Activated T-cell treated with anti-CD3 and anti-CD28 coated beads for 48 hours (primary cell): Measurements from ENCODE around the gene RAB4B.
"Not testable (repeated sequence)": the region's sequence is repeated elsewhere in the genome, so short reads cannot be mapped to it uniquely, and the experiment has no call there.

Experiments used
- DNase-seq: peaks from one replicate; pipeline ENCODE4 v3.0.0-alpha.2; 2020; ENCODE audit warnings: low read depth

Gene RAB4B, protein sequence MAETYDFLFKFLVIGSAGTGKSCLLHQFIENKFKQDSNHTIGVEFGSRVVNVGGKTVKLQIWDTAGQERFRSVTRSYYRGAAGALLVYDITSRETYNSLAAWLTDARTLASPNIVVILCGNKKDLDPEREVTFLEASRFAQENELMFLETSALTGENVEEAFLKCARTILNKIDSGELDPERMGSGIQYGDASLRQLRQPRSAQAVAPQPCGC

DNA sequence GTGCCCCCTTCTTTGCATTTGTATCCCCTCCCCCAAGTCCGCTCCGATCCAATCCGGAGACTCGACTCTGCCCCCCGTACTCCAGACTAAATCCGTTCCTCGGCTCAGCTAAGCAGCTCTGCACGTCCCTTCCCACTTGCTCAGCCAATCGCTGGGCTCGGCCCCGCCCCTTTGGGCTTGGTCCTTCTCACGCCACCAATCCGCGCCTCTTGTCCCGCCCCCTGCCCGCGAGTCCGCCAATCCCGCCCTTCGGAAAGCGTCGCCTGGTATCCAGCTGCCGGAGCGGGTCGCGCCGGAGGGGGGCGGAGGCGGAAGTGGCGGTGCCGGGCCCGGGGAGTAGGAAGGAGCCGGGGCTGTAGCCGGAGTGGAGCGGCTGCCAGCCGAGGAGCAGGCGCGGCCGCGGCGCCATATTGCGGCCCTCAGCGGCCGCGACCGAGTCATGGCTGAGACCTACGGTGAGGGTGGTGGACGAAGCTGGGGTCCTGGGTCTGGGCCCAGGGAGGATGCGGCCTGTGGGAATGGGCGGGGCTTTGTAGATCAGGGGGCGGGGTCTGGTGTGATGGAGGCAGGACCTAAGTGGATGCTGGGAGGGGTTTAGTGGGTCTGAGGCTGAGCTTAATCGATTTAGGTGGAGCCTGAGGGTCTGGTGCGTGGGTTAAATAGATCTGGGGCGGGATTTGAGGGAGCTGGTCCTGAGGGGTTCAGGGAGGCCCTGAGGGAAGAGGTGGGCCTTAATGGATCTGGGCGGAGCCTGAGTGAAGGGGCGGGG is at the start of gene RAB4B:
Gene RAB4B (plus strand): TSS at position 311 of the 769 bp plus-strand sequence. CDS start 129 bp downstream, at position 440.
- DNase-seq, result peak; percentile 100

DNA sequence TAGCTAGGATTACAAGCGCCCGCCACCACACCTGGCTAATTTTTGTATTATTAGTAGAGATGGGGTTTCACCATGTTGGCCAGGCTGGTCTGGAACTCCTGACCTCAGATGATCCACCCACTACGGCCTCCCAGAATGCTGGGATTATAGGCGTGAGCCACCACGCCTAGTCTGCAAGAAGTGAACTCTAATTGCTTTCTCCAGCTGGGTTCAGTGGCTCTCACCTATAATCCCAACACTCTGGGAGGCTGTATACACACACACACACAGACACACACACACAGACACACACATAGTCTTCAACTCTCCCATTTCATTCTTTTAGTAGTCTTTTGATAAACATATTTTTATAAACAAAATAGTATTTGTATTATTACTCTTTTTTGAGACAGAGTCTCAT is 48.0 kb upstream of the RAB4B start:
- not testable (repeated sequence) for DNase-seq

DNA sequence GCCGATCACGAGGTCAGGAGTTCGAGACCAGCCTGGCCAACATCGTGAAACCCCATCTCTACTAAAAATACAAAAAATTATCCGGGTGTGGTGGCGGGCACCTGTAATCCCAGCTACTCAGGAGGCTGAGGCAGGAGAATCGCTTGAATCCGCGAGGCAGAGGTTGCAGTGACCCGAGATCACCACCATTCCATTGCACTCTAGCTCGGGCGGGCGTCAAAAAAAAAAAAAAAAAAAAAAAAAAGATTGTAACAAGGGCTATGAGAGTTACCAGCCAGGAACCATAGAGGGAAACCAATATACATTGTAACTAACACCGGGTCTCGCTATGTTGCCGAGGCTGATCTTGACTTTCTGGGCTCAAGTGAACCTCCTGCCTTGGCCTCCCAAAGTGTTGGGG is 45.7 kb upstream of the RAB4B start:
- DNase-seq, result not testable (repeated sequence)

DNA sequence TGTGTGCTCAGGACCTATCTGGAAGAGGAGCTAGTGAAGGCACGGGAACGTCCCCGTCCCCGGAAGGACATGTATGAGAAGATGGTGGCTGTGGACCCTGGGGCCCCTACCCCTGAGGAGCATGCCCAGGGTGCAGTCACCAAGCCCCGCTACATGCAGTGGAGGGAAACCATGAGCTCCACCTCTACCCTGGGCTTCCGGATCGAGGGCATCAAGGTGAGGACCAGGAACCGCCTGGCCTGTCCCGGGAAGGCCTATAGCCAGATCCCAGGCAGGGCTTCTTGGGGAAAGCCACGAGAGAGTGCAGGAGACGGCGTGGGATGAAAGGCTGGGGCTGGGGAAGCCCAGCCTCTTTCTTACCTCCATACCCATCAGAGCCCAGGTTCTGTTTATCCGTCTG is 44.9 kb upstream of the RAB4B start:
- DNase-seq, result no peak

DNA sequence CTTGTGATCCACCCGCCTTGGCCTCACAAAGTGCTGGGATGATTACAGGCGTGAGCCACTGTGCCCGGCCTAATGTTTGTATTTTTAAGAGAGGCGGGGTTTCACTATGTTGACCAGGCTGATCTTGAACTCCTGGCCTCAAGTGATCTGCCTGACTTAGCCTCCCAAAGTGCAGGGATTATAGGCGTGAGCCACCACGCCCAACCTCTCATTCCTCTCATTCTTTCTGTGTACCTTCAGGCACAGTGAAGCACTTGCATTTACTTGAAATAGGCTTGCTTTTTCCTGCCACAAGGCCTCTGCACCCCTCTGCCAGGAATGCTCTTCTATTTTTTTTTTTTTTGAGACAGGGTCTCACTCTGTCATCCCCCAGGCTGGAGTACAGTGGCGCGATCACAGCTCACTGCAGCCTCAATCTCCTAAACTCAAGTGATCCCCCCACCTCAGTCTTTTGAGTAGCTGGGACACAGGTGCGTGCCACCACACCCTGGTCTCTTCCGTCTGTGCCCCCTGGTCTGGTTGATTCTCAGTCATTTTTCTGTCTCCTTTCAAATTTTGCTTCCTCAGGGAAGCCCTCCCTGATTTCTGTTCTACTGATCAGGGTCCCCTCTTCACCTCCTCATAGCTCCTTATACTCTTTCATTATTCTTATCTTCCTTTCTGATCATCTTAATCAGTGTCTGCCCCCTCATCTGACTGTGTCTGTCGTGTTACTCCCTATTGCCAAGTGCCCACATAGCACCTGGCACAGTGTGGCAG is 42.9 kb upstream of the RAB4B start:
- DNase-seq, result no peak

DNA sequence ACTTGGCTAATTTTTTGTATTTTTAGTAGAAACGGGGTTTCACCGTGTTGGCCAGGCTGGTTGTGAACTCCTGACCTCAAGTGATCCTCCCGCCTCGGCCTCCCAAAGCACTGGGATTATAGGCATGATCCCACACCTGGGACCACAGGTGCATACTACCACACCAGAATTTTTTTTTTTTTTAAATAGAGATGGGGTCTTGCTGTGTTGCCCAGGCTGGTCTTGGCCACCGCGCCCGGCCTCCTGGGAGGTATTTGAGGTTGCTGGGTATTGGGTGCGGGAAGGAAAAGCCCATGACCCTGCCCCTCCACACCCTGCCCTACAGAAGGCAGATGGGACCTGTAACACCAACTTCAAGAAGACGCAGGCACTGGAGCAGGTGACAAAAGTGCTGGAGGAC is 41.4 kb upstream of the RAB4B start:
- DNase-seq, result no peak

DNA sequence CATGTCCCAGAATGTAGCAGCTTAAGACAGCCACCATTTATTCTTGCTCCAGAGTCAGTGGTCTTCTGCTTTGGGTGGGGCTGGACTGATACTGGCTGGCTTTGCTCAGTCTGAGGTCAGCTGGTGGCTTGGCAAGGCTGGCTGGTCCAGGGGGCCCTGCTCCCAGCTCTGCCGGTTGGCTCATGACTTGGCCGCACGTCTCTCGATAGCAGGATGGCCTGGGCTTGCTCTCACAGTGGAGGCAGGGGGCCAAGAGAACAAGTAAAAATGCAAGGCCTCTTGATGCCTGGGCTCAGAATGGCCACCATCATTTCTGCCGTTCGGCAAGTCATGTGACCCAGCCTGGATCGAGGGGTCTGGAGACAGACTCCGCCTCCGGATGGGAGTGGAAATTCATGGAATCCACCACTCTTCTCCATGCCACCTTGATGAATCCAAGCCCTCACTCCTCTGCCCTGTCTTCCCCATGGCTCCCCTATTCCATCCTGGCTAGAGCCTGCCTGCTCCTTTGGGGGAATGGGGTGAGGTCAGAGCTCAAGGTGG is 40.9 kb upstream of the RAB4B start:
- no peak for DNase-seq

DNA sequence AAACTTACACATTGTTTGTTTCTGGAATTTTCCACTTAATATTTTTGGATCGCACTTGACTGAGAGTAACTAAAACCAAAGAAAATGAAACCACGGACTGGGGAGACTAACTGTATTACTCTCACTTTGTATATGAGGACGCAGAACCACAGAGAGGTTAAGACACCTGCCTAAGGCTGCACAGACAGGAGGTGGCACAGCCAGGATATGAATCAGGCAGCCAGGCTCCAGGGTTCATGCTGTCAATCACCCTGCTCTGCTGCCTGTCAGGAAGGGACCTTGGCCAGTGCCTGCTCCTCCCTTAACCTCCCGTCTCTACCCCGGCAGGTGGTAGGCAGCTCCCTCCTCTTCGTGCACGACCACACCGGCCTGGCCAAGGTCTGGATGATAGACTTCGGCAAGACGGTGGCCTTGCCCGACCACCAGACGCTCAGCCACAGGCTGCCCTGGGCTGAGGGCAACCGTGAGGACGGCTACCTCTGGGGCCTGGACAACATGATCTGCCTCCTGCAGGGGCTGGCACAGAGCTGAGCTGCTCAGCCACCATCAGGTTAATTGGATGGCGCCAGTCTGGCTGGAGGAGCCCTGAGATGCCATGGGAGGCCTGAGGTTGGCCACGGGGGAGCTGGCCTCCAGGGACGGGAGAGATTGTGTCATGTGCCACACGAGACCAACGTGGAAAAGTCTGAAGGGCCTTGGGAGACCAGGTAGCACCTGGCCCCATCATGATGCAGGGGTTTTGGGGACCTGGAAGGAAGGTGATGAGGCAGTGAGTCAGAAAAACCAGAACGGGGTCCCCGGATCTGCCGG is 38.8 kb upstream of the RAB4B start:
- no peak for DNase-seq

DNA sequence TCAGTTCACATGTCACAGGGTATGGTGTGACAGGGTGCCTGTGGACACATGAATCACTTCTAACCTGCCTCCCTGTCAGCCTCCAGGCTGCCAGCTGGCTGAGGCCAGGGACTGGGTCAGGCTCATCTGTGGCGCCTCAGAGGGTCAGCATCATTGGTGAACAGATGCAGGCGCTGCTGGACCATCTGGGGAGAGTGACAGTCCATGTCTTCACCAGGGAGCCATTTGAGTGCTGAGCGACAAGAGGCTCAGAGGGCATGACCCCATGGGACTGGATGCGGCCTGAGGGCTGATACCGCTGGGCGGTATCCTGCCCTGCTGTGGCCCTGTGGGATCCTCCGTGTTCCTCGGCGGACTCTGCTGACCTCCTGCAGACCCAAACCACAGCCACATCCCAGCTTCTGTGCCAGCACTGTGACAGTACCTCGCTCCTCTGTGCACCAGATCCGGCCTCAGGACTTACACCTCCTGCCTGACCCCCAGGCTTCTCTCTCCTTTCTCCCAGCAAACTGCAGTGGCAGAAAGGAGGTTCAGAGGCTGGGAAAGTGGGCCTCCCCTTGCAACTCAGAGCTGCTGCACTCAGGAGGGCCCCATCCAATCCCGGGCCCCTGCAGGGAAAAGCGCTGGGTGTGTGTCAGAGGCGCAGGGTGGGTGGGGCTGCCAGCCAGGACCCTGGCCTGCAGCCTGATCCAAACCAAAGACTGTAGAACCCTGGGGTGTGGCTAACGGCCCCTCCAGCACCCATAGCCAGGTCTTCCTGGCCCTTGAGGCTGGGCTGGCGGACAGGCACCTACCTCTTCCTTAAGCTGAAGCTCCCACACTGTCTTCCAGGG is 38.0 kb upstream of the RAB4B start:
- no peak for DNase-seq

DNA sequence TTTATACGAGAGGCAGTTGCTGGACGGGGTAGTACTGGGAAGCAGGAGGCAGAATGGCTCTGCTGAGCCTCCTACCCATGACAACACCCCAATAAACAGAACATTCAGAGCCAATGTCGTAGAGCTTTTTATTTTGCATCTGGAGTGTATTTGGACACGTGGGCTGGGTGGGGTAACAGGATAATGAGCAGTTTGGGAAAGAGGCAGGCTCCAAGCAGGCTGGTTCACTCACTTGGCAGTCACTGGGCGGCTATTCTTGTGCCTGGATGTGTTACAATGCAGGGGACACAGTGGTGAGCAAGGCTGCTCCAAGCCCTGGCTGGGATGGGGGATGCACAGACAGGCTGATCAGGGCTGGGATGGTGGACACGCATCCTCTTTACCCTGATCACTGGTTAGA is 37.3 kb upstream of the RAB4B start:
- no peak for DNase-seq

DNA sequence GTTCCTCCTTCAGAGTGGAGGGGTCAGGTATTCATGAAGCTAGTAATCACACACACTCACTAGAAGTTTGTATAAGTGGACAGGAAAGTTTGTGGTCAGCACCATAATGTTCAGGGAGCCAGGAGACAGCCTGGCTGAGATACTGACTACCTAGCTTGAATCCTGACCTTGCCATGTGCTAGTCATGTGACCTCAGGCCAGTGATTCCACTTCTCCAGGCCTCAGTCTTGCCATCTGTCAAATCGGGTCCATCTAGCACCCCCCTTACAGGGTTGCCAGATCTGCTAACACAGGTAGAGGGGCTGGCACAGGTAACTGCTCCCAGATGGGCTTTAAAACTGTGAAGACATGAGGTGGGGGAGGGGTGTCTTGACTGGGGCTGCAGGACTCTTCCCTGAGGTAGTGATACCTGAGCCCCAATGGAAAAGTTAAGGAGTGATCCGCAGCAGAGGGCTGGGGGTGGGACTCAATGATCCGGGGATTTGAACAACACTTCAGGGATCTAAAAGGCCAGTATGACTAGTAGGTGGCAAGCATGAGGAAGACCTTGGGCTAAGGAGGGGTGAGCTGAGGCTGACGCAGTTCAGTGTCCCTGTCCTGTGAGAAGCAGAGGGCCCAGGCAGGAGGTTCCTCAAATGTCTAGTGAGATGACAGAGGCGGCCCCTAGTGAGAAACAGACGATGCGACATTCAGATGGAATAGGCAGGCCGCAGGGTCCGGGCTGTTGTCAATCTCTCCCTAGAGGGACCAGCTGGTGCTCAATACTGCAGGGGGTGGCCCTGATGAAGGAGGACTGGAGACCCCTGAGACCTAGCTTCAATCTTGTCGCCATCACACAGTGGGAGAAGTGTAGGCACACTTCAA is 36.3 kb upstream of the RAB4B start:
- DNase-seq, result no peak

DNA sequence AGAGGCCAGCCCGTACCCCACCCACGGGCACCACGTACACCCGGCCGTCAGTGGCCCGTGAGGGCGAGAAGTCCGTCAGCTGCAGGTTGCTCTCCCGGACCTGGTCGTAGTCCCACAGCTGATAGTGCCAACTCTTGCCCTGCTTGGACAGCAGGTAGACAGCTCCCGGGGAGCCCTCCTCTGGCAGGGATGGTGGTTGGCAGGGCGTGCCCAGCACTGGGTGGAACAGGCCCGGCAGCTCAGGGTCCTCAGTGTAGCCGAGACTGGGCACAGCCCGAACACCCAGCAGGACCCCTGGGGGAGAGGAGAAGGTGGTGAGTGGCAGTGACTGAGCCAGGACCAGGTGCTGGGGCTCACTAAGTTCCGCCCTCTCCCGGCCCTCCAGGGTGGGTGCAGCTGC is 35.6 kb upstream of the RAB4B start:
- DNase-seq, result no peak

DNA sequence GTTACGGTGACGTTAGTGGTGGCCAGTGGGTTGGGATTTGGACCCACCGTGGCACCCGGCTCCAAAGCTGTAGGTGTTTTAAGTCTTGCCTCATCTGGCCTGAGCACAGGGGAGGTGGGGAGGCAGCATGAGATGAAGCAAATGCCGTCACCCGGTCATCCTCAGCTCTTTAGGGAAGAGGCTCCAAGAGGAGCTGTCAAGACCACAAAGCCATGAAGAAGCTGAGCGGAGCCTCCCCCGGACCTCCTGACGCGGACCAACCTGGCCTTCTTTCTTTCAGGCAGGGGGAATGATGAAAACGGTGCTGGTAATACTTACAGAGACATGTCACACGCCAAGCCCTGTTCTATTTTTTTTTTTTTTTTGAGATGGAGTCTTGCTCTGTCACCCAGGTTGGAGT is 35.2 kb upstream of the RAB4B start:
- no peak for DNase-seq

DNA sequence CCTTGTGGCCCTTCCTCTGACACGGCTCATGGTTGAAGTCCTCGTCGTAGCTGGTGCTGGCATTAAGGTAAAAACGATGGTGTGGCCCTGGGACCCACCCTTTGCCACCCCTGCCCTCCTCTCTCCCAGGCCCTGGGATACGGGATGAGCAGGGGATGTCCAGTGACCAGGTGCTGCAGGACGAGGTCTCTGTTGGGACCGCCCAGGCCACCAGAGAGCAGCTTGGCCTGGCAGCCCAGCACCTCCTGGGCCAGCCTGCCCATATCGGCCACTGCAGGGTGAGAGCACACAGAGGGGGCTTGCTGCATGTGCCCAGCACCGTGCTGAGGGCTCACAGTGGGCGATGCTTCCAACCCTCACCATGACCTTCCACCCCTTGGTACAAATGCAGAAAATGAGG is 34.1 kb upstream of the RAB4B start:
- no peak for DNase-seq

DNA sequence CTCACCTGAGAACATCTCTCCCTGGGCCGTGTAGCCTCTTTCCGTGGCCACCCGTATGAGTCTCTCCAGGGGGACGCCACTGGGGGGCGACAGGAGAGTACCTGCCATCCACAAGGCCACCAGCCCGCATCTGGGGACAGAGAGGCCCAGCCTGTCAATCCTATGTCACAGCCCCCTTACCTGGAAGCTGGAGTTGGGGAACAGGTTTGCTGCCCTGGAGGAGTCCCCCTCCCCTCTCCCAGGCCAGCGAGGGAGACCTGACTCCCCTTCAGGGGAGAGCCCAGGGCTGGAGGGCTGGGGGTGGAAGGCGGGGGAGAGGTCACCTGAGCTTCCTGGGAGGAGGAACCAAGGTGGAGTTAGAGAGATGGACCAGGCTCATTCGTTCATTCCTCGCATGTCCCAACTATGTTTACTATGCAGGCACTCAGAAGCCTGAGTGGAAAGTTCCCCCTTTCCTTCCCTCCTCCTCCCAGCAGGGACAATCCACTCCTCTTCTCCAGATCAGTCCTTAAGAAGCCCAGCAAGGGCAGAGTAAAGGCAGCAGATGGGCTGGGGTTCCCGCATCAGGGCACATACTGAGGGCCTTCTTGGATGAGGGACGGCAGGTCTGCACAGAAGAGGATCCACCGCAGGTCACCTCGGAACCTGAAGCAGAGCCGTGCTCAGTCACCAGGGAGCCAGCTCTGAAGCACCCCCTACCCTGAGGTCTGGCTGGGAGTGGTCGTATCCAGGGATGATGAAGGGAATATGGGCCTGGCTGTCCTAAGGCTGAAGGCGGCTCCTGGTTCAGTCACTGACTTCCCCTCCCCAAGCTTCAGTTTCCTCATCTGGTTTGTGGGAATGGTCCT is 33.3 kb upstream of the RAB4B start:
- no peak for DNase-seq

DNA sequence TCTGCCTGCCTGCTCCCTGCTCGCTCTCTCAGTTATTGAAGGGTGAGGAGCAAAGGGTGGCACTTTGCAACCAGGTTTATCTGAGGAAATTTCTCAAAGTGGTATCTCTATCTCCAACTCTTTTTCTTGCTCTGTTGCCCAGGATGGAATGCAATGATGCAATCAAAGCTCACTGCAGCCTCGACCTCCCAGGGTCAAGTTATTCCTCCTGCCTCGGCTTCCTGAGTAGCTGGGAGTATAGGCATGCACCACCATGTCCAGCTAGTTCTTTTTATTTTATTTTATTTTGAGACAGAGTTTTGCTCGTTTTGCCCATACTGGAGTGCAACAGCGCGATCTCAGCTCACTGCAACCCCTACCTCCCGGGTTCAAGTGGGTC is 32.7 kb upstream of the RAB4B start:
- no peak for DNase-seq

DNA sequence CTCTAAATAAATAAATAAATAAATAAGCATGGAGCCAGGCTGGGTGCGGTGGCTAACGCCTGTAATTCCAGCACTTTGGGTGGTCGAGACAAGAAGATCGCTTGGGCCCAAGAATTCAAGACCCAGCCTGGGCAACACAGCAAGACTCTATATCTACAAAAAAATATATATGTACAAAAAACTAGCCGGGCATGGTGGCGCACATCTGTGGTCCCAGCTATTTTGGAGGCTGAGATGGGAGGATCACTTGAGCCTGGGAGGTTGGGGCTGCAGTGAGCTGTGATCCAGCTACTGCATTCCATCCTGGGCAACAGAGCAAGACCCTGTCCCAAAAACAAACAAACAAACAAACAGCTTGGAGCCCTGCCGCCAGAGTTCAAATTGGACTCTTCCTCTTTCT is 30.5 kb upstream of the RAB4B start:
- DNase-seq, result no peak

DNA sequence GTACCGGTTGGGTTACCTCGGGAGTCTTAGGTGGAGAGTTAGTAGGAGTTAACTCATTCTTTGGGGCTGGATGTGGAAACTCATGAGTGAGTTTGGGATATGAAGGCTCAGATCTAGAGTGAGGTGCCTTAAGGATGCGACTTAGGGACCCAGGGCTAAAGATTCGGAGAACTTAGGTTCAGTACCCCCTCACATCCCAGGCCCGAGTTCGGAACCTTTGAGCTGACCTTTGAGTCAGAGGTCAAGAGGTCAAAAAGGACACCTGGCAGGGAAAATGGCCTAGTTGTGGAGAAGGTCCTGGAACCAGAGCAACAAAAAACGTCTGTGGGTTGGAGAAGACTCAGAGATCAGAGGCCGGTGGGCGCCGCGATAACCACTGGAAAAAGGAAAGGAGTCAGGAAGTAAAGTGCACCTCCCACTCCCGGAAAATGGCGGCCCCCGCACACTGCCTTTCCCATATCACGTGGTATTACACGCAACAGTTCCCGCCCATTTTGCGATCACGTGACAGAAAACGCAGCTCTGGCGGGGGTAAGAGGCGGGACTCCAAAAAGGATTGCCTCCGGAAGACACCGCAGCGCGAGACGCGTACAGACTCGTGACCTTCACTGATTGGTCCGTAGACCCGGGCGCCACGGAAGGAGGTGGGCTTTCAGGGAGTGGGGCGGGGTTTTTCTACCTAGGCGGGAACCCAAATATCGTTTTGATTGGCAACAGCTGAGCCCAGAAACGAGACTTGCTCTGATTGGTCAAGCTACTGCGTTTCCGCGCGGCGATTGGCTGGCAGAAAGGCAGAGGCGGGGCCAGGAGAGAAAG is 27.8 kb upstream of the RAB4B start, which contains the start of gene ACTMAP:
Gene ACTMAP (minus strand): TSS at position 420 of the 816 bp plus-strand sequence. CDS start 674 bp downstream, outside the sequence.
- peak; percentile 97 for DNase-seq
